Dendritic cell treated with granulocyte-macrophage colony-stimulating factor and Interleukin-4, amounts not matched to agents 40 ng/mL and 50 ng/mL, for 4 days (primary cell): ENCODE data around the gene DOCK9.

Experiments used
- H3K27ac Mint-ChIP-seq: one replicate; pipeline ENCODE4 v1.8.0; 2022; ENCODE audit warnings: mild to moderate bottlenecking, mixed read lengths
- H3K27me3 Mint-ChIP-seq: one replicate; pipeline ENCODE4 v1.8.0; 2022; ENCODE audit warnings: mild to moderate bottlenecking, mixed read lengths
- H3K36me3 Mint-ChIP-seq: one replicate; pipeline ENCODE4 v1.8.0; 2022; ENCODE audit warnings: low read depth, mixed read lengths
- H3K4me1 Mint-ChIP-seq: one replicate; pipeline ENCODE4 v1.8.0; 2022; ENCODE audit warnings: low read depth, mixed read lengths
- H3K4me3 Mint-ChIP-seq: one replicate; pipeline ENCODE4 v1.8.0; 2022; ENCODE audit warnings: mild to moderate bottlenecking, moderate library complexity, mixed read lengths
- H3K9me3 Mint-ChIP-seq: one replicate; pipeline ENCODE4 v1.8.0; 2022; ENCODE audit warnings: mixed read lengths
- intact Hi-C: fragments of 100-400 bp; cut with micrococcal nuclease; formaldehyde crosslinking; loops from one replicate; pipeline ENCODE4 v1.15.0; 2022

The DOCK9 gene

GRCh38 chr13:98801626-98802418 is 176.0 kb downstream of the DOCK9 start:
- no peaks in the 10 kb centered on the region for H3K27me3 Mint-ChIP-seq
- no peaks in the 10 kb centered on the region for H3K4me1 Mint-ChIP-seq
- no peaks in the 10 kb centered on the region for H3K9me3 Mint-ChIP-seq
- no peaks in the 10 kb centered on the region for H3K36me3 Mint-ChIP-seq
- H3K27ac Mint-ChIP-seq: no peak overlapping the region
- intact Hi-C loops: no loop called here
- H3K4me3 Mint-ChIP-seq: no peak overlapping the region

GRCh38 chr13:98800078-98800477 is 177.8 kb downstream of the DOCK9 start:
- Mint-ChIP-seq H3K4me3 (no peak overlapping the region), H3K9me3 (no peaks in the 10 kb centered on the region), H3K27ac (no peak overlapping the region), H3K4me1 (no peaks in the 10 kb centered on the region), H3K36me3 (no peaks in the 10 kb centered on the region), H3K27me3 (no peaks in the 10 kb centered on the region)
- intact Hi-C loops: no loop called here

GRCh38 chr13:98798849-98799645 is 178.8 kb downstream of the DOCK9 start:
- Mint-ChIP-seq H3K9me3 (no peaks in the 10 kb centered on the region), H3K27me3 (no peaks in the 10 kb centered on the region), H3K4me1 (no peaks in the 10 kb centered on the region), H3K27ac (no peak overlapping the region), H3K36me3 (no peaks in the 10 kb centered on the region), H3K4me3 (no peak overlapping the region)
- intact Hi-C loops: no loop called here

GRCh38 chr13:98797456-98797855 is 180.4 kb downstream of the DOCK9 start:
- Mint-ChIP-seq H3K27ac (no peak overlapping the region), H3K4me3 (no peak overlapping the region)

GRCh38 chr13:98796798-98797197 is 181.1 kb downstream of the DOCK9 start:
- H3K27me3 Mint-ChIP-seq: no peaks in the 10 kb centered on the region
- no peak overlapping the region for H3K27ac Mint-ChIP-seq
- H3K4me3 Mint-ChIP-seq: no peak overlapping the region
- intact Hi-C loops: no loop called here
- no peaks in the 10 kb centered on the region for H3K9me3 Mint-ChIP-seq
- no peaks in the 10 kb centered on the region for H3K4me1 Mint-ChIP-seq
- no peaks in the 10 kb centered on the region for H3K36me3 Mint-ChIP-seq

More at GRCh38 chr13:98797456-98797855, 180.4 kb downstream of the DOCK9 start:
- Mint-ChIP-seq H3K36me3 (no peaks in the 10 kb centered on the region), H3K9me3 (no peaks in the 10 kb centered on the region), H3K4me1 (no peaks in the 10 kb centered on the region), H3K27me3 (no peaks in the 10 kb centered on the region)
- intact Hi-C loops: no loop called here

- no peak overlapping the region for H3K27ac Mint-ChIP-seq
- H3K9me3 Mint-ChIP-seq: no peaks in the 10 kb centered on the region
- no peak overlapping the region for H3K4me3 Mint-ChIP-seq
Observed at GRCh38 chr13:98796191-98796590, 181.7 kb downstream of the DOCK9 start.

GRCh38 chr13:98795220-98795619 is 182.6 kb downstream of the DOCK9 start:
- Mint-ChIP-seq H3K9me3 (no peaks in the 10 kb centered on the region), H3K36me3 (no peaks in the 10 kb centered on the region), H3K27ac (no peak overlapping the region), H3K4me3 (no peak overlapping the region), H3K27me3 (no peaks in the 10 kb centered on the region), H3K4me1 (no peaks in the 10 kb centered on the region)
- intact Hi-C loops: no loop called here

More at GRCh38 chr13:98796191-98796590, 181.7 kb downstream of the DOCK9 start:
- Mint-ChIP-seq H3K36me3 (no peaks in the 10 kb centered on the region), H3K4me1 (no peaks in the 10 kb centered on the region), H3K27me3 (no peaks in the 10 kb centered on the region)
- intact Hi-C loops: no loop called here

- H3K9me3 Mint-ChIP-seq: no peaks in the 10 kb centered on the region
- intact Hi-C loops: no loop called here
- H3K4me1 Mint-ChIP-seq: no peaks in the 10 kb centered on the region
- no peaks in the 10 kb centered on the region for H3K36me3 Mint-ChIP-seq
- H3K27ac Mint-ChIP-seq: no peak overlapping the region
- no peaks in the 10 kb centered on the region for H3K27me3 Mint-ChIP-seq
- H3K4me3 Mint-ChIP-seq: no peak overlapping the region
Observed at GRCh38 chr13:98794498-98794897, 183.4 kb downstream of the DOCK9 start.

GRCh38 chr13:98792785-98793495 is 184.9 kb downstream of the DOCK9 start:
- Mint-ChIP-seq H3K4me1 (no peaks in the 10 kb centered on the region), H3K4me3 (no peak overlapping the region), H3K36me3 (no peaks in the 10 kb centered on the region), H3K9me3 (no peaks in the 10 kb centered on the region), H3K27ac (no peak overlapping the region), H3K27me3 (no peaks in the 10 kb centered on the region)
- intact Hi-C loops: no loop called here

GRCh38 chr13:98792321-98792720 is 185.5 kb downstream of the DOCK9 start:
- no peaks in the 10 kb centered on the region for H3K36me3 Mint-ChIP-seq

GRCh38 chr13:98791611-98792010 is 186.3 kb downstream of the DOCK9 start:
- intact Hi-C loops: no loop called here
- Mint-ChIP-seq H3K4me3 (no peak overlapping the region), H3K36me3 (no peaks in the 10 kb centered on the region), H3K27ac (no peak overlapping the region), H3K9me3 (no peaks in the 10 kb centered on the region), H3K4me1 (no peaks in the 10 kb centered on the region), H3K27me3 (peaks cover 4% of the 10 kb centered on the region)

More at GRCh38 chr13:98792321-98792720, 185.5 kb downstream of the DOCK9 start:
- peaks cover 3% of the 10 kb centered on the region for H3K27me3 Mint-ChIP-seq
- H3K9me3 Mint-ChIP-seq: no peaks in the 10 kb centered on the region
- H3K27ac Mint-ChIP-seq: no peak overlapping the region
- H3K4me1 Mint-ChIP-seq: no peaks in the 10 kb centered on the region
- intact Hi-C loops: no loop called here
- no peak overlapping the region for H3K4me3 Mint-ChIP-seq

GRCh38 chr13:98787996-98788395 is 189.9 kb downstream of the DOCK9 start:
- no peak overlapping the region for H3K4me3 Mint-ChIP-seq
- H3K27ac Mint-ChIP-seq: no peak overlapping the region
- peaks cover 4% of the 10 kb centered on the region for H3K27me3 Mint-ChIP-seq
- H3K4me1 Mint-ChIP-seq: no peaks in the 10 kb centered on the region
- H3K36me3 Mint-ChIP-seq: no peaks in the 10 kb centered on the region
- no peaks in the 10 kb centered on the region for H3K9me3 Mint-ChIP-seq
- intact Hi-C loops: no loop called here

- intact Hi-C loops: no loop called here
- Mint-ChIP-seq H3K27ac (no peak overlapping the region), H3K36me3 (no peaks in the 10 kb centered on the region), H3K9me3 (no peaks in the 10 kb centered on the region), H3K4me3 (no peak overlapping the region), H3K27me3 (peaks cover 4% of the 10 kb centered on the region), H3K4me1 (no peaks in the 10 kb centered on the region)
Observed at GRCh38 chr13:98787173-98787572, 190.7 kb downstream of the DOCK9 start.

- H3K27me3 Mint-ChIP-seq: peaks cover 5% of the 10 kb centered on the region
- no peak overlapping the region for H3K4me3 Mint-ChIP-seq
- H3K36me3 Mint-ChIP-seq: no peaks in the 10 kb centered on the region
- intact Hi-C loops: no loop called here
- H3K27ac Mint-ChIP-seq: no peak overlapping the region
- no peaks in the 10 kb centered on the region for H3K4me1 Mint-ChIP-seq
- no peaks in the 10 kb centered on the region for H3K9me3 Mint-ChIP-seq
Observed at GRCh38 chr13:98786023-98786422, 191.8 kb downstream of the DOCK9 start.
